WTC11 (cell line): ENCODE results near the gene ACVR1. TPM values are rescaled to one million over a fixed set of nuclear protein-coding genes. Genes with fewer than 3 reads are reported as not detected.

Experiments
- ATAC-seq: fragments of 200-7000 bp; cut with Tn5 transposase; 2 replicates; pipeline ENCODE4 v1.10.0; 2021; ENCODE audit warnings: mild to moderate bottlenecking, moderate library complexity
- CTCF ChIA-PET: fragments of 300-600 bp; sonication (Branson Sonifier 250); formaldehyde crosslinking; loops from one replicate; lab custom pipeline; 2021; ENCODE audit warnings: antibody characterized with exemption; lab: Charles Lee
- POLR2A ChIA-PET: fragments of 350-600 bp; sonication (Branson Sonifier 250); formaldehyde crosslinking; loops from one replicate; lab custom pipeline; 2021; ENCODE audit warnings: antibody characterized with exemption; lab: Charles Lee
- DNase-seq: peaks from one replicate; pipeline ENCODE4 v3.0.0; 2021; ENCODE audit warnings: low spot score
- H3K27ac Mint-ChIP-seq: 2 replicates; pipeline ENCODE4 v1.8.0; 2021; ENCODE audit warnings: mixed read lengths
- H3K27me3 Mint-ChIP-seq: 2 replicates; pipeline ENCODE4 v1.8.0; 2021; ENCODE audit warnings: low read depth, mild to moderate bottlenecking, moderate library complexity, mixed read lengths
- H3K36me3 Mint-ChIP-seq: 2 replicates; pipeline ENCODE4 v1.8.0; 2021; ENCODE audit warnings: mixed read lengths
- H3K4me1 Mint-ChIP-seq: 2 replicates; pipeline ENCODE4 v1.8.0; 2022; ENCODE audit warnings: mixed read lengths
- H3K4me3 Mint-ChIP-seq: 2 replicates; pipeline ENCODE4 v1.8.0; 2021; ENCODE audit warnings: mild to moderate bottlenecking, moderate library complexity, mixed read lengths
- H3K9me3 Mint-ChIP-seq: 2 replicates; pipeline ENCODE4 v1.8.0; 2021; ENCODE audit warnings: mixed read lengths
- AR ChIP-seq: fragments of 250-450 bp; sonication (Bioruptor Pico); IDR thresholded peaks from 2 replicates; pipeline ENCODE4 v1.9.0; 2021; ENCODE audit warnings: mild to moderate bottlenecking
- ATF1 ChIP-seq: sonication (generic); formaldehyde crosslinking; IDR thresholded peaks from 2 replicates; pipeline ENCODE4 v1.8.1; 2023; ENCODE audit warnings: mild to moderate bottlenecking, moderate library complexity, missing genetic modification reagents
- ELF4 ChIP-seq: sonication (generic); formaldehyde crosslinking; IDR thresholded peaks from 2 replicates; pipeline ENCODE4 v1.8.1; 2022; ENCODE audit warnings: low read depth, mild to moderate bottlenecking, moderate library complexity, missing genetic modification reagents
- GTF2I ChIP-seq: fragments of 250-450 bp; sonication (Bioruptor Pico); conservative IDR thresholded peaks from 2 replicates; pipeline ENCODE4 v1.4.0; 2021; ENCODE audit warnings: mild to moderate bottlenecking
- MAX ChIP-seq: sonication (generic); formaldehyde crosslinking; IDR thresholded peaks from 2 replicates; pipeline ENCODE4 v1.8.0; 2022; ENCODE audit warnings: mild to moderate bottlenecking, missing genetic modification reagents
- PRRX2 ChIP-seq: fragments of 250-450 bp; sonication (Bioruptor Pico); IDR thresholded peaks from 2 replicates; pipeline ENCODE4 v1.8.0; 2021; ENCODE audit warnings: mild to moderate bottlenecking
- STAT6 ChIP-seq: sonication (generic); formaldehyde crosslinking; conservative IDR thresholded peaks from 2 replicates; pipeline ENCODE4 v1.8.1; 2023; ENCODE audit warnings: mild to moderate bottlenecking, low read depth, missing genetic modification reagents, moderate library complexity
- TEAD1 ChIP-seq: sonication (generic); formaldehyde crosslinking; IDR thresholded peaks from 2 replicates; pipeline ENCODE4 v1.8.0; 2022; ENCODE audit warnings: mild to moderate bottlenecking, missing genetic modification reagents
- ZMAT4 ChIP-seq: fragments of 250-450 bp; sonication (Bioruptor Pico); IDR thresholded peaks from 2 replicates; pipeline ENCODE4 v1.9.0; 2021; ENCODE audit warnings: mild to moderate bottlenecking
- ZNF317 ChIP-seq: sonication (generic); formaldehyde crosslinking; IDR thresholded peaks from 2 replicates; pipeline ENCODE4 v1.8.1; 2023; ENCODE audit warnings: low read depth, mild to moderate bottlenecking, moderate library complexity, missing genetic modification reagents, borderline replicate concordance
- ZNF425 ChIP-seq: fragments of 250-450 bp; sonication (Bioruptor Pico); conservative IDR thresholded peaks from 2 replicates; pipeline ENCODE4 v1.9.0; 2021; ENCODE audit warnings: mild to moderate bottlenecking
- ZNF532 ChIP-seq: fragments of 250-450 bp; sonication (Bioruptor Pico); IDR thresholded peaks from 2 replicates; pipeline ENCODE4 v1.9.0; 2021; ENCODE audit warnings: mild to moderate bottlenecking, borderline replicate concordance
- total RNA-seq: library from RNA; stranded (reverse); gene quantifications from 3 replicates; pipeline ENCODE4 v1.2.3, GENCODE V29; 2021

ACVR1 gene
- total RNA-seq, 1 experiment from 2014 or later, result 19.2 TPM

- no peak overlapping the region for H3K27ac Mint-ChIP-seq
- H3K4me1 Mint-ChIP-seq, result peaks cover 8% of the 10 kb centered on the region; the same call in 1 of the 2 replicates
- no peak overlapping the region for H3K4me3 Mint-ChIP-seq
- peaks cover 18% of the 10 kb centered on the region for H3K36me3 Mint-ChIP-seq
- DNase-seq, result no peak
- ATAC-seq, result no peak
- CTCF ChIA-PET, result interaction anchor here (0.7 to 1.5 kb wide), 3 partner anchors 43 to 1648 kb away, joined by 3 to 9 read pairs (median 3); partner anchors contain the start of gene ACVR1C
- TF ChIP-seq TEAD1 (CRISPR knock-in tag) (no peak), ZMAT4 (CRISPR knock-in tag) (no peak), ZNF425 (no peak), ELF4 (CRISPR knock-in tag) (no peak), PRRX2 (CRISPR knock-in tag) (no peak), GTF2I (CRISPR knock-in tag) (no peak), MAX (CRISPR knock-in tag) (no peak), ZNF317 (CRISPR knock-in tag) (no peak), ATF1 (CRISPR knock-in tag) (no peak), STAT6 (CRISPR knock-in tag) (no peak), ZNF532 (CRISPR knock-in tag) (no peak)
- H3K9me3 Mint-ChIP-seq, result peaks cover 3% of the 10 kb centered on the region; the same call in 1 of the 2 replicates
- H3K27me3 Mint-ChIP-seq, result no peaks in the 10 kb centered on the region
- POLR2A ChIA-PET, result no interaction called here
These were observed 128.3 kb downstream of the ACVR1 start for GRCh38 chr2:157747695-157748370.

GRCh38 chr2:157747280-157747679 lies 128.8 kb downstream of the ACVR1 start:
- Mint-ChIP-seq H3K9me3 (peaks cover 4% of the 10 kb centered on the region; the same call in 1 of the 2 replicates), H3K36me3 (peaks cover 18% of the 10 kb centered on the region), H3K27me3 (no peaks in the 10 kb centered on the region), H3K4me3 (no peak overlapping the region), H3K27ac (no peak overlapping the region), H3K4me1 (peaks cover 6% of the 10 kb centered on the region; the same call in 1 of the 2 replicates)
- DNase-seq, result no peak
- no peak for TF ChIP-seq ELF4 (CRISPR knock-in tag)
- no peak for TF ChIP-seq AR
- no peak for ATAC-seq
- ChIA-PET CTCF (interaction anchor here (1.5 kb wide), 1 partner anchor 118 kb away, joined by 9 read pairs; the partner anchor contains the start of gene ACVR1C), POLR2A (no interaction called here)
